IMR-90 (cell line): ENCODE data around the gene GRIA3. TPM values are rescaled to one million over a fixed set of nuclear protein-coding genes. Genes with fewer than 3 reads are reported as not detected.

Experiments
- ATAC-seq: fragments of 200-7000 bp; cut with Tn5 transposase; 2 replicates; pipeline ENCODE4 v1.9.1; 2020; ENCODE audit warnings: low read depth, mild to moderate bottlenecking, moderate library complexity
- BruUV-seq: library from RNA; stranded (reverse); fragments of 400-500 nt; replicated peaks from 2 replicates; lab custom pipeline; 2021; lab: Mats Ljungman, UMichigan
- CTCF ChIA-PET: fragments of 300-600 bp; formaldehyde crosslinking; extraction: SDS; loops from one replicate; lab custom pipeline; 2021; ENCODE audit warnings: antibody characterized with exemption; lab: Yijun Ruan, JAX
- POLR2A ChIA-PET: fragments of 300-600 bp; sonication (Branson Sonifier 250); formaldehyde crosslinking; loops from one replicate; lab custom pipeline; 2022; ENCODE audit warnings: antibody characterized with exemption; ENCODE audit not compliant: unreplicated experiment; lab: Charles Lee
- DNase-seq: peaks from one replicate; pipeline ENCODE4 v3.0.0; 2013
- H2AFZ ChIP-seq: replicated peaks from 2 replicates; pipeline ENCODE3; 2013; ENCODE audit warnings: low read length, mild to moderate bottlenecking; ENCODE audit not compliant: poor library complexity
- H2AK5ac ChIP-seq: 2 replicates; pipeline ENCODE4 v1.6.1; 2013; ENCODE audit warnings: low read depth, low read length, inconsistent platforms
- H2AK9ac ChIP-seq: replicated peaks from 2 replicates; pipeline ENCODE3; 2013; ENCODE audit warnings: mild to moderate bottlenecking, low read depth, low read length, moderate library complexity; ENCODE audit not compliant: poor library complexity
- H2BK120ac ChIP-seq: 2 replicates; pipeline ENCODE4 v1.6.1; 2013; ENCODE audit warnings: low read depth, low read length, inconsistent platforms
- H2BK15ac ChIP-seq: 3 replicates; pipeline ENCODE4 v1.6.1; 2013; ENCODE audit warnings: low read depth, low read length, inconsistent platforms
- H2BK20ac ChIP-seq: 2 replicates; pipeline ENCODE4 v1.6.1; 2013; ENCODE audit warnings: low read depth, mild to moderate bottlenecking, inconsistent platforms, low read length, moderate library complexity
- H2BK5ac ChIP-seq: 2 replicates; pipeline ENCODE4 v1.6.1; 2013; ENCODE audit warnings: mild to moderate bottlenecking, low read depth, low read length, inconsistent platforms; ENCODE audit not compliant: poor library complexity, severe bottlenecking
- H3K14ac ChIP-seq: replicated peaks from 2 replicates; pipeline ENCODE4 v1.6.1; 2013; ENCODE audit warnings: low read depth, low read length, inconsistent platforms
- H3K18ac ChIP-seq: 2 replicates; pipeline ENCODE4 v1.6.1; 2013; ENCODE audit warnings: low read depth, low read length, control low read depth
- H3K23ac ChIP-seq: 2 replicates; pipeline ENCODE4 v1.6.1; 2013; ENCODE audit warnings: low read depth, low read length, inconsistent platforms
- H3K27ac ChIP-seq: 2 replicates; pipeline ENCODE4 v1.5.1; 2013; ENCODE audit warnings: mild to moderate bottlenecking, control low read depth, low read length; ENCODE audit not compliant: insufficient read depth
- H3K27me3 ChIP-seq: 2 replicates; pipeline ENCODE4 v1.6.1; 2013; ENCODE audit warnings: low read length; ENCODE audit not compliant: control insufficient read depth, insufficient read depth
- H3K36me3 ChIP-seq: 2 replicates; pipeline ENCODE4 v1.6.1; 2013; ENCODE audit warnings: low read length, mixed read lengths; ENCODE audit not compliant: control insufficient read depth, insufficient read depth
- H3K4ac ChIP-seq: 2 replicates; pipeline ENCODE4 v1.6.1; 2013; ENCODE audit warnings: low read depth, low read length, inconsistent platforms
- H3K4me1 ChIP-seq: 2 replicates; pipeline ENCODE4 v1.6.1; 2013; ENCODE audit warnings: low read length, mixed read lengths; ENCODE audit not compliant: control insufficient read depth, insufficient read depth
- H3K4me2 ChIP-seq: 2 replicates; pipeline ENCODE4 v1.6.1; 2013; ENCODE audit warnings: low read depth, mild to moderate bottlenecking, control low read depth, low read length, moderate library complexity
- H3K4me3 ChIP-seq: 2 replicates; pipeline ENCODE4 v1.5.1; 2013; ENCODE audit warnings: low read depth, mild to moderate bottlenecking, control low read depth, low read length, moderate library complexity; ENCODE audit not compliant: insufficient read depth
- H3K56ac ChIP-seq: 2 replicates; pipeline ENCODE4 v1.6.1; 2013; ENCODE audit warnings: low read length, inconsistent platforms; ENCODE audit not compliant: insufficient read depth; ENCODE audit errors: extremely low read depth
- H3K79me1 ChIP-seq, 2 experiments: 2 replicates each; pipeline ENCODE4 v1.6.1; 2013; ENCODE audit warnings: low read length in 2 of 2, inconsistent platforms in 1 of 2, low read depth in 1 of 2
- H3K9ac ChIP-seq: 2 replicates; pipeline ENCODE4 v1.6.1; 2013; ENCODE audit warnings: low read depth, low read length, control low read depth
- H3K9me1 ChIP-seq: 2 replicates; pipeline ENCODE4 v1.6.1; 2013; ENCODE audit warnings: low read length, inconsistent platforms; ENCODE audit not compliant: insufficient read depth
- H3K9me3 ChIP-seq: 2 replicates; pipeline ENCODE4 v1.6.1; 2013; ENCODE audit warnings: low read length; ENCODE audit not compliant: control insufficient read depth, insufficient read depth
- H4K20me1 ChIP-seq: 2 replicates; pipeline ENCODE4 v1.6.1; 2013; ENCODE audit warnings: low read length, inconsistent platforms; ENCODE audit not compliant: insufficient read depth
- H4K5ac ChIP-seq: 2 replicates; pipeline ENCODE4 v1.6.1; 2013; ENCODE audit warnings: mild to moderate bottlenecking, low read depth, low read length, control low read depth
- H4K8ac ChIP-seq, 2 experiments: 2 replicates each; pipeline ENCODE4 v1.6.1; 2013; ENCODE audit warnings: low read depth in 2 of 2, low read length in 2 of 2, control low read depth in 1 of 2, inconsistent platforms in 1 of 2
- H4K91ac ChIP-seq: 2 replicates; pipeline ENCODE4 v1.6.1; 2013; ENCODE audit warnings: low read depth, low read length, inconsistent platforms; ENCODE audit not compliant: insufficient read depth
- CEBPB ChIP-seq: IDR thresholded peaks from 2 replicates; pipeline ENCODE4 v1.6.1; 2012; ENCODE audit warnings: low read depth, low read length, improper control_type of control experiment
- RCOR1 ChIP-seq: IDR thresholded peaks from 2 replicates; pipeline ENCODE4 v1.6.1; 2012; ENCODE audit warnings: mild to moderate bottlenecking, low read length, improper control_type of control experiment; ENCODE audit not compliant: insufficient replicate concordance
- SMC3 ChIP-seq: fragments of 150-350 bp; IDR thresholded peaks from 2 replicates; pipeline ENCODE4 v1.6.1; 2016; ENCODE audit warnings: low read depth, mild to moderate bottlenecking, antibody characterized with exemption, low read length, moderate library complexity
- WGBS, 2 experiments: methylation state at CpG; one replicate each; pipeline versions ENCODE4 v1.1.5 to v1.1.7; 2013; ENCODE audit warnings: missing lambda C conversion rate in 2 of 2; ENCODE audit not compliant: insufficient read length in 1 of 2; ENCODE audit errors: extremely low coverage in 2 of 2; 5-methylcytosine and 5-hydroxymethylcytosine counted together
- dilution Hi-C: fragments of 300-500 bp; cut with HindIII; formaldehyde crosslinking; loops from one replicate; pipeline ENCODE4 v1.14.3; 2018; ENCODE audit warnings: low sequenced_read_pairs; ENCODE audit not compliant: unreplicated experiment
- in situ Hi-C: fragments of 300-500 bp; cut with MboI; formaldehyde crosslinking; loops from 3 replicates; pipeline ENCODE4 v1.14.3; 2019; ENCODE audit warnings: low sequenced_read_pairs, inconsistent platforms, mixed read lengths
- intact Hi-C: fragments of 100-400 bp; cut with micrococcal nuclease; formaldehyde crosslinking; loops from 2 replicates; pipeline ENCODE4 v1.10.0; 2022
- polyA plus RNA-seq, 3 experiments: library from polyadenylated mRNA; depleted of rRNA; stranded (reverse); fragments of >200 nt; gene quantifications; 2 replicates each; pipeline ENCODE4 v1.2.3, GENCODE V29; 2012; ENCODE audit warnings: low replicate concordance in 1 of 3
- total RNA-seq: library from RNA; depleted of rRNA; stranded (reverse); fragments of >200 nt; gene quantifications from 2 replicates; pipeline ENCODE4 v1.2.3, GENCODE V29; 2012

The GRIA3 gene
- total and polyA plus RNA-seq, 2 of the 4 experiments (the other 2 are of a cell fraction) = not detected

DNA sequence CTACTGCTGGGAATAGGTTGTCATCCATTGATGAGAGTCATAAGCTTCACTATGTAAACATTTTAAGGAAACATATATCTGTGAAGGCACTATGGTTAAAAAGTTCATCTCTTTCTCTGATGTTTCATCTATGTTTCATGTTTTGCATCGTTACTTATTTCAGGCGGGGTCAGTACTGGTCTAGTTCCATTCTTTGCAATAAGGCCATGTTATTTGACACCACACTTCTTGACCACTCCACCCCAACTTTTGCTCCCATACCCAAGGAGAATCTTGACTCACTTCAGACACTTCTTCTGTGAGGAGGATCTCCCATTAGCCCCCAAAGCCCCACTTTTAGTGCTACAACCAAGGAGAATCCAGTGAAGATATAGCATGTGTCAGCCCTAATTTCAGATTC, 119.4 kb downstream of the GRIA3 start:
- POLR2A ChIA-PET = no interaction called here
- CTCF ChIA-PET = no interaction called here

More for the DNA sequence above, 119.4 kb downstream of the GRIA3 start:
- ATAC-seq (no peak), DNase-seq (no peak)
- Histone ChIP-seq H4K8ac (no peak overlapping the region), H4K91ac (no peak overlapping the region), H3K36me3 (no peaks in the 10 kb centered on the region), H2AFZ (no peak overlapping the region), H4K5ac (no peak overlapping the region), H3K79me1 (no peaks in the 10 kb centered on the region), H2BK120ac (no peak overlapping the region), H3K4me3 (no peak overlapping the region), H3K27me3 (no peaks in the 10 kb centered on the region), H3K4ac (no peak overlapping the region), H3K9ac (no peak overlapping the region), H2BK15ac (no peak overlapping the region), H3K27ac (no peak overlapping the region), H3K4me2 (no peak overlapping the region), H2BK20ac (no peak overlapping the region), H3K18ac (no peak overlapping the region), H2AK9ac (no peak overlapping the region), H3K14ac (no peak overlapping the region), H3K9me1 (no peaks in the 10 kb centered on the region), H3K9me3 (no peaks in the 10 kb centered on the region), H3K23ac (no peak overlapping the region), H3K56ac (no peak overlapping the region), H3K4me1 (no peaks in the 10 kb centered on the region), H4K20me1 (no peaks in the 10 kb centered on the region), H2BK5ac (no peak overlapping the region), H2AK5ac (no peak overlapping the region)
- dilution Hi-C loops = no loop called here
- in situ Hi-C loops = no loop called here
- WGBS, 2 experiments = no CpG with 5 or more reads among the region's 2 CpGs
- intact Hi-C loops = no loop called here
- no TSS peak for BruUV-seq
- TF ChIP-seq RCOR1 (no peak), CEBPB (no peak), SMC3 (no peak)
